H9 (cell line): ENCODE data around the gene PIGX. TPM values are rescaled to one million over a fixed set of nuclear protein-coding genes. Genes with fewer than 3 reads are reported as not detected.

Experiments used
- DNase-seq: peaks from one replicate; pipeline ENCODE4 v3.0.0-alpha.2; 2017
- H2AFZ ChIP-seq: one replicate; pipeline ENCODE4 v1.6.1; 2013; ENCODE audit warnings: mild to moderate bottlenecking, low read length, control low read depth, moderate library complexity
- H2AK5ac ChIP-seq: 2 replicates; pipeline ENCODE4 v1.6.1; 2013; ENCODE audit warnings: low read length, control low read depth, mixed read lengths; ENCODE audit not compliant: insufficient read length
- H2BK120ac ChIP-seq: one replicate; pipeline ENCODE4 v1.6.1; 2013; ENCODE audit warnings: low read depth, mild to moderate bottlenecking, low read length, control low read depth, inconsistent platforms; ENCODE audit not compliant: poor library complexity, severe bottlenecking
- H2BK12ac ChIP-seq: 2 replicates; pipeline ENCODE4 v1.6.1; 2013; ENCODE audit warnings: low read length, control low read depth, mixed read lengths, low read depth; ENCODE audit not compliant: insufficient read length
- H2BK15ac ChIP-seq: 2 replicates; pipeline ENCODE4 v1.6.1; 2013; ENCODE audit warnings: low read depth, low read length, control low read depth
- H2BK20ac ChIP-seq: one replicate; pipeline ENCODE4 v1.6.1; 2013; ENCODE audit warnings: low read depth, mild to moderate bottlenecking, low read length, control low read depth, inconsistent platforms; ENCODE audit not compliant: poor library complexity, severe bottlenecking
- H2BK5ac ChIP-seq: 2 replicates; pipeline ENCODE4 v1.6.1; 2013; ENCODE audit warnings: low read length, control low read depth, mixed read lengths; ENCODE audit not compliant: insufficient read length
- H3K14ac ChIP-seq: 2 replicates; pipeline ENCODE4 v1.6.1; 2013; ENCODE audit warnings: low read length, control low read depth; ENCODE audit not compliant: insufficient read depth
- H3K18ac ChIP-seq: 2 replicates; pipeline ENCODE4 v1.6.1; 2013; ENCODE audit warnings: low read depth, mild to moderate bottlenecking, mixed read lengths, low read length, control low read depth; ENCODE audit not compliant: insufficient read length
- H3K23ac ChIP-seq: 2 replicates; pipeline ENCODE4 v1.6.1; 2013; ENCODE audit warnings: low read length, control low read depth, mixed read lengths, low read depth; ENCODE audit not compliant: insufficient read length
- H3K23me2 ChIP-seq: 2 replicates; pipeline ENCODE4 v1.6.1; 2013; ENCODE audit warnings: low read depth, mild to moderate bottlenecking, mixed read lengths, low read length, control low read depth; ENCODE audit not compliant: insufficient read length, poor library complexity, severe bottlenecking
- H3K27ac ChIP-seq: 2 replicates; pipeline ENCODE4 v1.5.1; 2013; ENCODE audit warnings: low read length, control low read depth, mixed read lengths, low read depth; ENCODE audit not compliant: insufficient read length
- H3K27me3 ChIP-seq: 2 replicates; pipeline ENCODE4 v1.6.1; 2013; ENCODE audit warnings: low read length, control low read depth, inconsistent platforms; ENCODE audit not compliant: insufficient read depth
- H3K4ac ChIP-seq: 2 replicates; pipeline ENCODE4 v1.6.1; 2013; ENCODE audit warnings: low read depth, mild to moderate bottlenecking, control low read depth, inconsistent platforms, low read length, moderate library complexity
- H3K4me1 ChIP-seq: 2 replicates; pipeline ENCODE4 v1.6.1; 2013; ENCODE audit warnings: low read length, control low read depth, inconsistent platforms; ENCODE audit not compliant: insufficient read depth
- H3K4me2 ChIP-seq: 2 replicates; pipeline ENCODE4 v1.6.1; 2013; ENCODE audit warnings: low read length, control low read depth, mixed read lengths; ENCODE audit not compliant: insufficient read length, insufficient read depth
- H3K56ac ChIP-seq: 2 replicates; pipeline ENCODE4 v1.6.1; 2013; ENCODE audit warnings: low read depth, mild to moderate bottlenecking, mixed read lengths, low read length, control low read depth; ENCODE audit not compliant: insufficient read length
- H3K79me1 ChIP-seq: 2 replicates; pipeline ENCODE4 v1.6.1; 2013; ENCODE audit warnings: low read depth, mild to moderate bottlenecking, moderate library complexity, low read length, control low read depth, inconsistent platforms; ENCODE audit not compliant: insufficient read depth, poor library complexity, severe bottlenecking
- H3K79me2 ChIP-seq: 2 replicates; pipeline ENCODE4 v1.6.1; 2013; ENCODE audit warnings: low read length, control low read depth, inconsistent platforms; ENCODE audit not compliant: insufficient read depth
- H3K9ac ChIP-seq: 2 replicates; pipeline ENCODE4 v1.6.1; 2013; ENCODE audit warnings: low read length, control low read depth, mixed read lengths; ENCODE audit not compliant: insufficient read length; ENCODE audit errors: extremely low read depth
- H3K9me3 ChIP-seq: one replicate; pipeline ENCODE4 v1.6.1; 2013; ENCODE audit warnings: low read depth, low read length, inconsistent platforms; ENCODE audit not compliant: control insufficient read depth
- H3T11ph ChIP-seq: one replicate; pipeline ENCODE4 v1.6.1; 2013; ENCODE audit warnings: mild to moderate bottlenecking, low read length, control low read depth, inconsistent platforms
- H4K20me1 ChIP-seq: one replicate; pipeline ENCODE4 v1.6.1; 2013; ENCODE audit not compliant: control insufficient read depth, insufficient read length, insufficient read depth
- H4K5ac ChIP-seq: 2 replicates; pipeline ENCODE4 v1.6.1; 2013; ENCODE audit warnings: low read depth, mild to moderate bottlenecking, mixed read lengths, low read length, control low read depth; ENCODE audit not compliant: insufficient read length
- H4K8ac ChIP-seq: replicated peaks from 2 replicates; pipeline ENCODE4 v1.6.1; 2013; ENCODE audit warnings: low read length, control low read depth, mixed read lengths, low read depth; ENCODE audit not compliant: insufficient read length
- H4K91ac ChIP-seq: 2 replicates; pipeline ENCODE4 v1.6.1; 2013; ENCODE audit warnings: low read depth, mild to moderate bottlenecking, moderate library complexity, mixed read lengths, low read length, control low read depth; ENCODE audit not compliant: insufficient read length
- H3K27ac Mint-ChIP-seq, 3 experiments: 2 replicates in 2 of 3; 3 replicates in 1 of 3; pipeline ENCODE4 v1.8.0; 2020 to 2021; ENCODE audit warnings: mixed read lengths in 3 of 3, mild to moderate bottlenecking in 1 of 3, moderate library complexity in 1 of 3
- H3K27me3 Mint-ChIP-seq: 2 replicates; pipeline ENCODE4 v1.8.0; 2021; ENCODE audit warnings: low read depth, mild to moderate bottlenecking, moderate library complexity, mixed read lengths
- H3K36me3 Mint-ChIP-seq, 3 experiments: 2 replicates in 2 of 3; 3 replicates in 1 of 3; pipeline ENCODE4 v1.8.0; 2020 to 2021; ENCODE audit warnings: low read depth in 3 of 3, mixed read lengths in 3 of 3; ENCODE audit not compliant: insufficient read depth in 1 of 3
- H3K4me1 Mint-ChIP-seq, 2 experiments: 2 replicates each; pipeline ENCODE4 v1.8.0; 2020; ENCODE audit warnings: mixed read lengths in 2 of 2
- H3K4me3 Mint-ChIP-seq, 2 experiments: 2 replicates in 1 of 2; 3 replicates in 1 of 2; pipeline ENCODE4 v1.8.0; 2020 to 2021; ENCODE audit warnings: mild to moderate bottlenecking in 2 of 2, mixed read lengths in 2 of 2, moderate library complexity in 1 of 2
- H3K9me3 Mint-ChIP-seq, 2 experiments: 2 replicates in 1 of 2; 3 replicates in 1 of 2; pipeline ENCODE4 v1.8.0; 2020; ENCODE audit warnings: mild to moderate bottlenecking in 2 of 2, mixed read lengths in 2 of 2, moderate library complexity in 1 of 2
- WGBS: extraction: QIAGEN DNeasy Blood & Tissue Kit; methylation state at CpG from one replicate; pipeline ENCODE4 v1.1.7; 2013; ENCODE audit warnings: missing lambda C conversion rate, low lambda C conversion rate, mixed read lengths; ENCODE audit not compliant: insufficient read length; ENCODE audit errors: extremely low coverage; 5-methylcytosine and 5-hydroxymethylcytosine counted together
- total RNA-seq: library from RNA; stranded (reverse); gene quantifications from 2 replicates; pipeline ENCODE4 v1.2.1, GENCODE V29; 2021
- TF ChIP-seq, protein P1 (sequence below): fragments of 200-600 bp; sonication (generic); conservative IDR thresholded peaks from 3 replicates; pipeline ENCODE4 v1.8.0; 2021; ENCODE audit warnings: antibody characterized with exemption, mild to moderate bottlenecking

Gene PIGX
- total RNA-seq, 1 experiment from 2014 or later = 20.0 TPM

DNA sequence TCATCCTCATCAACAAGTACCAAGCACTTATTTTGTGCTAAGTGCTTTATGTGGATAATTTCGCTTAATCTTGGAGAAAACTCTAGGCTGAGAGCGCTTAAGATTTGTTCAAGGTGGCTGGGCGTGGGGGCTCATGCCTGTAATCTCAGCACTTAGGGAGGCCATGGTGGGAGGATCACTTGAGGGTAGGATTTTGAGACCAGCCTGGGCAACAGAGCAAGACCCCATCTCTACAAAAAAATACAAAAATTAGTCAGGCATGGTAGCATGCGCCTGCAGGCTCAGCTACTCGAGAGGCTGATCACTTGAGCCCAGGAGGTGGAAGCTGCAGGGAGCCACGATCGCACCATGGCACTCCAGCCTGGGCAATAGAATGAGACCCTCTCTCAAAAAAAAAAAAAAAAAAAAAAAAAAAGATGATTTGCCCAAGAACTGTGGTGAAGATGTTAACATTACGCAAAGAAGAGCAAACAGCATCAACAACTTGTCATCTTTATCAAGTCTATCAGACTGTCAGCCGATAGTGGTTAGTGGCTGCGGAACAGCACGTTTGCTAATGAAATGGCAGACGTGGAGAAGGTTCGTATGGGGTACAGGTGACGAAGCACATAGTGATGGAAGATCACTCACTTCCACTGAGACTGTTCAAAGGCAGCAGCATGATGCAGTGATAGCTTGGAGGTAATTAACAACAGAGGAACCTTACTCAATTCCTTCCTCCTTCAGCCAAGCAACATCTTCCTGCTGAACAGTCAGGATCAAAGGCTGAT lies 44.9 kb upstream of the PIGX start:
- Histone ChIP-seq H3K56ac (no peak overlapping the region), H3K14ac (no peak overlapping the region), H3K27ac (no peak overlapping the region), H3K9me3 (no peaks in the 10 kb centered on the region), H4K91ac (no peak overlapping the region), H2AFZ (no peak overlapping the region), H3K23ac (no peak overlapping the region), H3K27me3 (no peaks in the 10 kb centered on the region), H3T11ph (no peak overlapping the region), H3K79me1 (no peaks in the 10 kb centered on the region), H2AK5ac (no peak overlapping the region), H3K4me1 (peaks cover 6% of the 10 kb centered on the region; the same call in 1 of the 2 replicates), H3K18ac (no peak overlapping the region), H2BK15ac (no peak overlapping the region), H2BK120ac (no peak overlapping the region), H3K9ac (no peak overlapping the region), H2BK12ac (no peak overlapping the region), H2BK5ac (no peak overlapping the region), H2BK20ac (no peak overlapping the region), H4K8ac (no peak overlapping the region), H3K4ac (no peak overlapping the region), H4K20me1 (no peaks in the 10 kb centered on the region), H3K79me2 (no peaks in the 10 kb centered on the region), H3K23me2 (no peaks in the 10 kb centered on the region), H3K4me2 (no peak overlapping the region), H4K5ac (no peak overlapping the region)
- no peaks in the 10 kb centered on the region for H3K9me3 Mint-ChIP-seq
- WGBS = no CpG with 5 or more reads among the region's 14 CpGs
- peaks cover 0 to 2% (median 0%) of the 10 kb centered on the region in 3 experiments; a peak in 1 of 7 replicates for H3K36me3 Mint-ChIP-seq
- TF ChIP-seq, protein P1, sequence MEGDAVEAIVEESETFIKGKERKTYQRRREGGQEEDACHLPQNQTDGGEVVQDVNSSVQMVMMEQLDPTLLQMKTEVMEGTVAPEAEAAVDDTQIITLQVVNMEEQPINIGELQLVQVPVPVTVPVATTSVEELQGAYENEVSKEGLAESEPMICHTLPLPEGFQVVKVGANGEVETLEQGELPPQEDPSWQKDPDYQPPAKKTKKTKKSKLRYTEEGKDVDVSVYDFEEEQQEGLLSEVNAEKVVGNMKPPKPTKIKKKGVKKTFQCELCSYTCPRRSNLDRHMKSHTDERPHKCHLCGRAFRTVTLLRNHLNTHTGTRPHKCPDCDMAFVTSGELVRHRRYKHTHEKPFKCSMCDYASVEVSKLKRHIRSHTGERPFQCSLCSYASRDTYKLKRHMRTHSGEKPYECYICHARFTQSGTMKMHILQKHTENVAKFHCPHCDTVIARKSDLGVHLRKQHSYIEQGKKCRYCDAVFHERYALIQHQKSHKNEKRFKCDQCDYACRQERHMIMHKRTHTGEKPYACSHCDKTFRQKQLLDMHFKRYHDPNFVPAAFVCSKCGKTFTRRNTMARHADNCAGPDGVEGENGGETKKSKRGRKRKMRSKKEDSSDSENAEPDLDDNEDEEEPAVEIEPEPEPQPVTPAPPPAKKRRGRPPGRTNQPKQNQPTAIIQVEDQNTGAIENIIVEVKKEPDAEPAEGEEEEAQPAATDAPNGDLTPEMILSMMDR = no peak
- no peak overlapping the region; a peak in 1 of 5 replicates for H3K4me3 Mint-ChIP-seq
- peaks cover 25 to 34% of the 10 kb centered on the region in 2 experiments for H3K4me1 Mint-ChIP-seq
- peaks cover 6% of the 10 kb centered on the region for H3K27me3 Mint-ChIP-seq
- DNase-seq = no peak
- H3K27ac Mint-ChIP-seq = peak overlapping the region in 2 of 3 experiments; percentile 96 to 99; a peak in 3 of 7 replicates
